ENCODE results near the gene TMEM97. TPM values are rescaled to one million over a fixed set of nuclear protein-coding genes. Genes with fewer than 3 reads are reported as not detected.
"Not testable (repeated sequence)": the region's sequence is repeated elsewhere in the genome, so short reads cannot be mapped to it uniquely, and the experiment has no call there.

TMEM97 gene
- total RNA-seq, 2 donors from 2014 or later: 5.4 to 6.0 TPM

DNA sequence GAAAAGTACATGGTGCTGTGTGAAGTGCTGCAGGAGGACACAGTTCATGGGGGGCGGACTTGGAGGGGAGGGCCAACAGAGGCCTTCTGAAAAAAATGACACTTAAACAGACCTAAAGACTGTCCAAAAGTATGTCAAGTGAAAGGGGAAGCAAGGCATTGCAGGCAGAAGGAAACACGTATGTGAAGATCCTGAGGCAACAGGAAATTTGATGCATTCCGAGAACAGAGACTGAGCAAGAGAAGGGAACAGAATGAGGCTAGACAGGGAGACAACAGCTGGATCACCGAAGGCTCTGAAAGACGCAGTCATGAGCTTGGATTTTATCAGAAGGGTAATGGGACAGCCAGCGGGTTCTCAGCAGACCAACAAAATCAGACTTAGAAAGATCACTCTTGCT lies 15.2 kb downstream of the TMEM97 start:
- intact Hi-C loops (cut with DNase I): no loop called here
- ATAC-seq (no peak), DNase-seq (no peak)

DNA sequence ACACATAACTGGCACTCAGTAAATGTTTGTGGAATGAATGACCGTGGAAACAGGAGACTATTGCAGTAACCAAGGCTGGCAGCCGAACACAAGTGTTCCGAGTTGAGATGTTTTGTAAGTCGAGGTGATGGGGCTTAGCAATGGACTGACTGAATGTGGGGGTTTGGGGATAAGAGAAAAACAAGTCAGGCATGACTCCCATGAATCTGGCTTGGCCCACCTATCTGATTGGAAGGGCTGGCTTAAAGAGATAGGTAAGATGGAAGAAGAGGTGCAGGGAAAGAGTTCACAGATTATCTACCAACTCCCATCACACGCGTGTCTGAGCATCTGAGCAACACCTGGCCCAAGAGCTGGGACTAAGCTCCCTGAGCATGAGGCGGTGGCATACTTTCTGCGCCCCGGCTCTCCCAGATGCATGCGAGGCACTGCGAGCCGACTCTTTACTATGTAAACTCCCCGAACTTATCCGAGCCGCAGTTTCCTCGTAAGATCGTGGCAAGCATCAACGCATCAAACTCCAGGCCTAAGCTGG lies 15.7 kb downstream of the TMEM97 start:
- DNase-seq (no peak), ATAC-seq (no peak)
- intact Hi-C loops (cut with DNase I): no loop called here

DNA sequence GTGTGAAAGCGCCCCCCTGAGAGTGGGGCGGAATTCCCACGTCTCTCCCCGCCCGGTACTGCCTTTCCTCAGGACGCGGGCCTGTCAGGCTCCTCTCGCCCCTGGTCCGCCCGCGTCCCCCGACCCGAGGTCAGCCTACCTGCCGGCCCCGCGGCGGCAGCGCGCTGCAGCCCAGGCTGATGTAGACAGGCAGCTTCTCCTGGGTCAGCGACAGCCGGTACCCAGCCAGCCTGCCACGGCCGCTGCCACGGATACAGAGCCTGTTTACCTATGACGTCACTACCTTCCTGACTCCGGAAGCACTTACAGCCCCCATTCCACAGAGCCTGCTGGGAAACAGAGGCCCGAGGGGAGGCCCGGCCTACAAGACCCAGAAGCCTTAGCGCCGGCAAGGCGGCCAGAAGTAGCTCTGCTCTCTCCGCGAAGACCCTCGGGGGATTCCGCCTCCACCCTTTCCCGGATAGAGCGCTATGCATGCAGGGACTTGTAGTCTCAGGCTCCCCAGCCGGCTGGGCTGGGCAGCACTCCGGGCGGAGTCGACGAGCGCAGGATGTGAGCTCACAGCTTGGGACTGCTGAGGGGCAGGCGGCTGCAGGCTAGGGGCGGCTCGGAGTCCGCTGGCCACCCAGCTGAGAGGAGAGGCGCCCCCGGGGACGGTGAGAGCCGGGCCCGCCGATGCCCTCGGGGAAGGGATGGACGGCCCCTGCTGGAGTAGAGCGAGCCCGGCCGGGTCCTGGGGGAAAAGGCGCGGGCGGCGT lies 16.4 kb downstream of the TMEM97 start, which contains the start of the genes IFT20 and TNFAIP1:
TSS of gene IFT20 (minus strand) at position 272 of the 758 bp plus-strand sequence. CDS start 3,487 bp downstream, outside the sequence.
TSS of gene TNFAIP1 (plus strand) at position 561 of the 758 bp plus-strand sequence. CDS start 3,761 bp downstream, outside the sequence.
- ATAC-seq (peak; percentile 97), DNase-seq (peak; percentile 100)
- intact Hi-C loops (cut with DNase I): no loop called here

DNA sequence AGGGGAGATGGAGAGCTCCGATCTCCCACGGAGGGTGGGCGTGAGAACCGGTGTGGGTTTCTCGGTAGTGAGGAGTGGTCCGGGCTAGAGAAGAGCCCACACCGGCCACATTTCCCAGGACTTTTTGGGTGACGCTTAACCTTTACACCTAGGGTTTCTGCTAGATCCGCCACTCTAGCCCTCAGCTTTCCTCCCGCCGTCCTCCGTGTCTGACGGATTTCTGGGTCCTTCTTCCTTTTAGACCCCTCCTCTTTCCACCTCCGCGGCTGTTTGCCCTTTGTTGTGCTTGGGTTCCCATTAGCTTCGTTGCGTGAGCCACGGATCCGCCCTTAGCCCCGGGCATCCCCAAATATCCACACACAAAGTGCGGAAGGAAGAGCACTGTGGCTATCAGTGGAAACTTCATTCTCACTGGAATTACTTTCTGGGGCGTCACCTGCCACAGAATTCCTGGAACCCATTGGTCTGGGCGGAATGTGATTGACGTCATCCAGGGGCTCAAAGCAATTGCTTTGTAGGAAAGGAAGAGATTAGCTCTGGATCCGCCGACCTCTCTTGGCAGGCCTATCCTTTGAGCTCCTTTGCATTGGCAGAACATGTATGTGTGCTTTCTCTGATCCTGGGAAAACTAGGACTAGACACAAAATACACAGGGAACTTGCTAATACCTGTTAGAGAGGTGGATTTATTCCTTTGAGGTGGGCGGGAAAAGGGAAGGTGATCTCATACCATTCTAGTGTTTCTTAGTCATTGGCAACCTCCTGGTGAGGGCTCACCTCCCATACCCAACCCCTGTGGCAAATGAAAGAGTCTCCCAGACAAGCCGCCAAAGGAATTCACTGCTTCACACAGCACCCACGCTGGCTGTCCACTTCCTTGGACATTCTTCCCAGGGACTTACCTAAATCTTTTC lies 17.2 kb downstream of the TMEM97 start:
- peak; percentile 86 for DNase-seq
- intact Hi-C loops (cut with DNase I): no loop called here
- ATAC-seq: peak; percentile 9 to 54

DNA sequence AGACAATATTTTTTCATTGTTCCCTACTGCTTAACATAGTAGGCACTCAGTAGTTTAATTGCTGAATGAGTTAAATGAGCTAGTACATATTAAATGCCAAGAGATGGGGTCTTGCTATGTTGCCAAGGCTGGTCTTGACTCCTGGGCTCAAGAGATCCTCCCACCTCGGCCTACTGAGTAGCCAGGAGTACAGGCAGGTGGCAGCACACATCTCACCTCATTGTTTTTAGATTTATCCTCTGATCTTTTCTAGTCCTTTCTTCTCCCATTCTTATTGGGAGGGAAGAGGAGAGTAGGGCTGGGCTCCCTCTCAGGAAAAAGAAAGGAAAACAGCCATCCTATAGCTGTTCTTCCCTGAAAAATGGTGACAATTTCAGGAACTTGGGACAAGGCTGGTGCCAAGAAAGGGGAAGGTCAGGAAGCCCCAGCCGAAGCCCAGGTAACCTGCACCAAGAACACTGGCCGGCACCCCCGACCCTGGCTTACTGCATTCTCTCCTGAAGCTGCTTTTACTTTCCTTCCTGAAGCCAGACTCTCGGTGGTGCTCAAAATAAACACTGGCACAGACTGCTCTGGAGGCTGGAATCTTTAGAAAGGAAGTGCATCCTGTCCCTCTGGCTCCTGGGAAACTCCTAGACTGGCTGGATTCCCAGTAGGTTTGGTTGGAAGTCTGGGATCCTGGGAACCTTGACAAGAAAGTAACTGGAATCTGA lies 19.2 kb downstream of the TMEM97 start:
- intact Hi-C loops (cut with DNase I): no loop called here
- peak; percentile 44 for DNase-seq

DNA sequence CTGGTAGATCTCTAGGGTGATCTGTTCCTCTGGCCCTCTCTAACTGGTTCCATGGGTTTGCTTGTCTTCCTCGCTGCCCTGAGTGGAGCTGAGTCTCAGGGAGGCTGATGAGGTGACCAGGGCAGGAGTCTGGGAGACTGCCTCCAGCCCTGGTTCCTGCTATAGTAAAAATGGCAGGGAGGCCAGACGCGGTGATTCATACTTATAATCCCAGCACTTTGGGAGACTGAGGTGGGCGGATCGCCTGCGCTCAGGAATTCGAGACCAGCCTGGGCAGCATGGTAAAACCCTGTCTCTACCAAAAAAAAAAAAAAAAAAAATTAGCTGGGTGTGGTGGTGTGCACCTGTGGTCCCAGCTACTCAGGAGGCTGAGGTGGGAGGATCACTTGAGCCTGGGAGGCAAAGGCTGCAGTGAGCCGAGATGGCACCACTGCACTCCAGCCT lies 19.8 kb downstream of the TMEM97 start:
- DNase-seq; ATAC-seq; intact Hi-C loops (cut with DNase I): not testable (repeated sequence)

More for the DNA sequence above, 19.2 kb downstream of the TMEM97 start:
- ATAC-seq: no peak

- intact Hi-C loops (cut with DNase I): no loop called here
- DNase-seq: no peak
- ATAC-seq: no peak
Observed at GRCh38 chr17:28339431-28339830, 20.4 kb downstream of the TMEM97 start.

GRCh38 chr17:28340374-28340773 lies 21.4 kb downstream of the TMEM97 start:
- no peak for DNase-seq
- intact Hi-C loops (cut with DNase I): no loop called here
- no peak for ATAC-seq

DNA sequence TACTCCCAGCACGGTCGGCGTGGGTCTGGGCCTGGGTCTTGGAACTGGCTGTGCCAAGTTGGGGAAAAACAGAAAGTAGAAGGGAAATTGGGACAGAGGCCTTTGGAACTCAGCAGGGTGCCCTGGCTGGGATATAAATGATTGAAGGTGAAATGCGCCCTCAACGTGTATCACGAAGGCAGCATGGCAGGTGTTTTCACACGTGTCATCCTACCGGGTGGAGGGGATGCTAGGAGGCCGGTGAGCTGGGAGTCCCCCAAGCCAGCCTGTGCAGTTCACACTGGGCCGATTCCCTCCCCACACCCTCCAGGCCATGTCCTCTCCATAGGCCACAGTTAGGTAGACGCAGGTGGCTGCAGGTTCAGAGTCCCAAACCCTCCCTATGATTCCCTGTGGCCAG lies 22.5 kb downstream of the TMEM97 start:
- no peak for DNase-seq
- intact Hi-C loops (cut with DNase I): no loop called here

GRCh38 chr17:28342313-28342712 lies 23.3 kb downstream of the TMEM97 start:
- intact Hi-C loops (cut with DNase I): no loop called here
- DNase-seq (no peak), ATAC-seq (no peak)

More for the DNA sequence above, 22.5 kb downstream of the TMEM97 start:
- no peak for ATAC-seq

GRCh38 chr17:28343491-28343932 lies 24.5 kb downstream of the TMEM97 start:
- intact Hi-C loops (cut with DNase I): no loop called here
- ATAC-seq (no peak), DNase-seq (no peak)

GRCh38 chr17:28344011-28344410 lies 25.0 kb downstream of the TMEM97 start:
- no peak for ATAC-seq
- intact Hi-C loops (cut with DNase I): no loop called here
- DNase-seq: no peak

GRCh38 chr17:28344435-28344901 lies 25.5 kb downstream of the TMEM97 start:
- ATAC-seq (no peak), DNase-seq (no peak)
- intact Hi-C loops (cut with DNase I): no loop called here

- peak; percentile 39 to 72 for ATAC-seq
- DNase-seq: peak; percentile 66
- intact Hi-C loops (cut with DNase I): no loop called here
Observed at GRCh38 chr17:28345419-28346198, 26.6 kb downstream of the TMEM97 start.

GRCh38 chr17:28346199-28346580 lies 27.2 kb downstream of the TMEM97 start:
- intact Hi-C loops (cut with DNase I): no loop called here
- DNase-seq: no peak
- ATAC-seq: no peak

DNA sequence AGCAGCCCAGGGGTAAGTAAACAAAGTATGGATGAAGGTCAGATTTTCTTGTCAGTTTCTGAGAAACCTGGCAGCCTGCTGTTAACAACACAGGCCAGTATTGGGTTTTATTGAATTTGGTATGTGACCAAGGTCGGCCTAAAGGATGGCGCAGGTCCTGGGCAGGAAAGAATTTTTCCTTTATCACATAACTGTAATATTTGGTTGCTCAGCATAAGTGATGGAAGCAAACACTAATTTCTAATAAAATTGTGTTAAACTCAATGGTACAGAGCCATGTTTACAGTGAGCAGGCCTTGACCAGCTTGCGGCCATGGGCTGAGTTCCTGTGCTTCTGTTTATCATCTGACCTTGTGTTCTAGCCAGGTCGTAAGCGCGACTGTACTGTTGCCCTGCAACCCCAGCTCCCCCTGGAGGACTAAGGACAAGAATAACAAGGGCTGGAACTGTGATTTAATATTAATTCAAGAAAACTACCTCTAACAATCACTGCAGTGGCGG lies 27.8 kb downstream of the TMEM97 start:
- intact Hi-C loops (cut with DNase I): no loop called here
- DNase-seq (no peak), ATAC-seq (peak; percentile 8 to 58)

DNA sequence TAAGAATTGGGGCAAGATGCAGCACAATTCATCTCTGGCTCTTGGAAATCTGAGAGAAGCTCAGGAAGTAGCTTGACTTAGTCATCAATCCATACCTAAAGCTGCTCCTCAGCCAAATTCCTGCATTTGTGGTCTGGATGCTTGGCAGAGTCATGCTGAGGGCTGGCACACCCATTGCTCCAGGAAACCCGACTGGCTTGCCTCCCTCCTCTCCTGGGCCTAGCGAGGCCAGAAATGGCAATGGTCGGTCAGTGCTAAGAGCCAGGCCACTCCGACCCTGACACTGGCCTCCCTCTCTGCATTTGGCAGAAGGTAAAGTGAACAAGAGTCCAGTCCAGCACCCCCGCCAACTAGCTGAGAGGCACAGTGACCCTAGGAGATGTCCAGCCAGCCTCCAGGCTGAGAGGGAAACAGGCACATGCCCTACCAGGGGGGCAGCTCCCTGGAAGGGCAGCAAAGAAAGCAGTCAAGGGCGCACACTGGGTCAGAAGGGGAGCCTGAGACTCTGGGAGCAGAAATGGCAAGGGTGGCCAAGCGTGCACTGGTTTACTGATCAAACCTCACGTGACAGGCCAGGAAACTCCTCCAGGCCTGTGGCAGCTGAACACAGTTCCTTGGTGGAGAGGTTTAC lies 28.4 kb downstream of the TMEM97 start:
- no peak for ATAC-seq
- intact Hi-C loops (cut with DNase I): no loop called here
- no peak for DNase-seq

Measured in left cardiac atrium (tissue), 4 donors.